H4 (cell line): ENCODE measurements around the gene RBM28. TPM values are rescaled to one million over a fixed set of nuclear protein-coding genes. Genes with fewer than 3 reads are reported as not detected.

ENCODE experiments used
- DNase-seq: peaks from one replicate; pipeline ENCODE4 v3.0.0-alpha.2; 2015; ENCODE audit warnings: low spot score
- total RNA-seq: library from RNA; depleted of rRNA; stranded (reverse); fragments of >200 nt; shearing (Covaris generic); gene quantifications from 2 replicates; pipeline ENCODE4 v1.2.3, GENCODE V29; 2014

Gene RBM28
- total RNA-seq, 1 experiment from 2014 or later: 20.1 TPM

DNA sequence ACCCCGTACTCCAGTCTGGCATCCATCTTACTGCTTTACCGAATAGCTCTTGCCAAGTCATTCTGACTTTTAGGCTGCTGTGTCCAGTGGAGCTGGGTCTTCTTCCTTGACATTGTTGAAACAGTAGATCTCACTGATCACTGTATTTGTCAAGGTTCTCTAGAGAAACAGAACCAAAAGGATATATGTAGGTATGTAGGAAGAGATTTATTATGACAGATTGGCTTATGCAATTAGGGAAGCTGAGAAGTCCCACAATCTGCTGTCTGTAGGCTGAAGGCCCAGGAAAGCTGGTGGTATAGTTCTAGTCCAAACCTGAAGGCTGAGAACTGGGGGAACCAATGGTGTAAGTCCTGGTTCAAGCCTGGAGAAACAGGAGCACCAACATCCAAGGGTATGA lies 29.9 kb upstream of the RBM28 start:
- no peak for DNase-seq

DNA sequence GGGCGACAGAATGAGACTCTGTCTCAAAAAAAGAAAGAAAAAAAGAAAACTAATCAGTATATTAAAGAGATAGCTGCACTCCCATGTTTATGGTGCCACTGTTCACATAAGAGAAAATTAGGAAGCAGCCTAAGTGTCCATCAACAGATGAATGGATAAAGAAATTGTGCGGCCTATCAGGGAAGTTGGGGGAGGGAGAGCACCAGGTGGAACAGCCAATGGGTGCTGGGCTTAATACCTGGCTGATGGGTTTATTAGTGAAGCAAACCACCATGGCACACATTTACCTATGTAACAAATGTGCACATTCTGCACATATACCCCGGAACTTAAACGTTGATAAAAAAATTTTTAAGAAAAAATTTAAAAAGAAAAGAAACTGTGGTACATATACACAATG lies 26.8 kb upstream of the RBM28 start:
- DNase-seq: no peak

DNA sequence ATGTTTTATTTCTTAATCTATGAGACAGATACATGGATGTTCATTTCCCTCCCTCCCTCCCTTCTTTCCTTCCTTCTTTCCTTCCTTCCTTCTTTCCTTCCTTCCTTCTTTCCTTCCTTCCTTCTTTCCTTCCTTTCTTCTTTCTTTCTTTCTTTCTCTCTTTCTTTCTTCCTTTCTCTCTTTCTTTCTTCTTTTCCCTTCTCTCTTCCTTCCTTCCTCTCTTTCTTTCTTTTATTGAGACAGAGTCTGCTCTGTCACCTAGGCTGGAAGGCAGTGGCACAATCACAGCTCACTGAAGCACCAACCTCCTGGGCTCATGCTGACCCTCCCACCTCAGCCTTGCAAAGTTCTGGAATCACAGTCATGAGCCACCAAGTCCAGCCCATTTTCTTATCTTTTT lies 23.3 kb upstream of the RBM28 start:
- DNase-seq: no peak

DNA sequence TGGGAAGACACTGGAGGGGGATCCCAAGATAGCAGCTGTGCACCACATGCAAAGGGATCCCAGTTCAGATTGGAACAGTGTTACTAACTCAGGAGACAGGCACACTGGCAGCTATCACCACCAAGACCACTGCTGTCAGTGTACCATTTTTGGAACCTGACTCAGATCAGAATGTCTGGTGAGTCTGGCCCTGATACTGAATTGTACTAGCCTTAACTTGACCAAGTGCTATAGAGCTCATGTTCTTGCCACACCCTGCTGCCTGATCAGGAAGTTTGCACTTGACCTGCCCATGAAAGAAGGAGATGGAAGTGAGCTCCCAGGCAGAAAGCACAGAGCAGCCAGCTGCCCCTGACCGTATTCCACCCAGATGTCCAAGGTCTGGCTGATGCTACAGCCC lies 22.6 kb upstream of the RBM28 start:
- no peak for DNase-seq

DNA sequence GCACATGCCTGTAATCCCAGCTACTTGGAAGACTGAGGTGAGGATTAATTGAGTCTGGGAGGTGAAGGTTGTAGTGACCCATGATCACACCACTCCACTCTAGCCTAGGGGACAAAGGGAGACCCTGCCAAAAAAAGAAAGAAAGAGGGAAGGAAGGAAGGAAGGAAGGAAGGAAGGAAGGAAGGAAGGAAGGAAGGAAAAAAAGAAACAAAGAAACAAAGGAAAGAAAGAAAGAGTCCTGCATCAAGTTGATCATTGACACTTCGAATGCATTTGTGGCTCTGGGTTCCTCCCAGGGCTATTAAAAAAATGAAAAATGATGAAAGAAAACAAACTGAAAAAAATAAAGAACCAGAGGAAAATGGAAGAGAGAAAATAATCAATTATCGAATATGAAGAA lies 21.7 kb upstream of the RBM28 start:
- no peak for DNase-seq

DNA sequence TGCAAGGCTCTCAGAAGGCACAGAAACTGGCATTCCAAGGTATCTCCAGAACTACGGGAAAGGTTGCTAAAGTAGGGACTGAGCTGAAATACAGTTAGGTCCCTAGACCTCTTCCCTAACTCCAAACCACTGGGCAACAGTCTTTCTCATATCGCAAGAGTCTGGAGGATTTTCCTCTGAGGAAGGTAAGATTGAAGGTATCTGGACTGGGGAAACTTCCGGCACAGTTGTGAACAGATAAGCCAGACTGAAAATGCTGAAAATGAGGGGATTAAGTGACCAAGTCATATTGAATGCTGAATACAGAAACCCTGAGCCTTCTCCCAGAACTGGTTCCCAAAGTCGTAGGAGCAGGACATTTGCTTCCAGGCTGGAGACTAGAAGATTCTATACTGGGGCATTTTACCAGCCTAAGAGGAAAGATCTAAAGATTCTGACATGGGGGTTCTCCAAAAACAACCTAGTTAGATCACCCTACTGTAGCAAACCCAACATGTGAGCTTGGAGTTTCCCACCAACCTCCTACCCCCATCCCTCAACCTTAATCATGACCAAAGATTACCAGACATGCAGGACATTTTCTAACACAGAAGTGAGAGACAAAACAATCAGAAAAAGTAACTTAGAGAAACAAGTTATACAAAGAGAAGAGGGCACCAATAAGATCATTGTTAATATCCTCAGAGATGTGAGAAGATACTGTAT lies 20.6 kb upstream of the RBM28 start:
- DNase-seq: no peak

DNA sequence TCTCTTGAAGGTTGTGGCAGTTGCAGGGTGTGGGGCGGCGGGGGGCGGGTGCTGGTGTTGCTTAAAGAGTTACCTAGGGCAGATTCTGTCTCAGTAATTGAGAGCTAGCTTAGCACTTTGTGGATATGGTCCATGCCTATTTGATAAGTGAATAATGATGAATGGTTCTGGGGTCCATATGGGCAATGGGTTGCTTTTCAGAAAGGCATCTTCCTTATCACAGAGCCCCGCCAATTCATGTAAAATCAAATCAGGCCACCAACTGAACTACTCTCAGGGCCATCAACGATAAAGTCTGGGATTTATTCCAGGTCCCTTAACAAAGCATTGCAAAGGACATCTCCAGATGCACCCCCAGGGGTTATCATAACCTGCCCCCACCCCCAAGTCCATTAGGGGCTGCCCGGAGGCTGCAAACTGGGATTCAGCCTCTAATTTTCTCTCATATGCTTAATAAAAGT lies 19.6 kb upstream of the RBM28 start:
- DNase-seq: no peak

DNA sequence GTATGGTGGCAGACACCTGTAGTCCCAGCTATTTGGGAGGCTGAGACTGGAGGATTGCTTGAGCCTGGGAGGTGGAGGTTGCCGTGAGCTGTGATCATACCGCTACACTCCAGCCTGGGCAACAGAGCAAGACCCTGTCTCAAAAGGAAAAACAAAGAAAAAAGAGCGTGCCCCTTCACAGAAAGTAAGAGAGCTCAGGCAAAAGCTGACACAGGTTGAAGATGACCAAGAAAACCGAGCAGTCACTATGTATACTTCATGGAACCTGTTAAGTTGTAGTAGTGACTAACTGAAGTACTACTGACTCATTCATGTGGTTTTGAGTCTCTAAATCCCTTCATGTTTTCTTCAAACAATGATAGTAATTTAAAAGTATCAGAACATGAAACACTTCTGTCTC lies 19.0 kb upstream of the RBM28 start:
- peak; percentile 30 for DNase-seq

DNA sequence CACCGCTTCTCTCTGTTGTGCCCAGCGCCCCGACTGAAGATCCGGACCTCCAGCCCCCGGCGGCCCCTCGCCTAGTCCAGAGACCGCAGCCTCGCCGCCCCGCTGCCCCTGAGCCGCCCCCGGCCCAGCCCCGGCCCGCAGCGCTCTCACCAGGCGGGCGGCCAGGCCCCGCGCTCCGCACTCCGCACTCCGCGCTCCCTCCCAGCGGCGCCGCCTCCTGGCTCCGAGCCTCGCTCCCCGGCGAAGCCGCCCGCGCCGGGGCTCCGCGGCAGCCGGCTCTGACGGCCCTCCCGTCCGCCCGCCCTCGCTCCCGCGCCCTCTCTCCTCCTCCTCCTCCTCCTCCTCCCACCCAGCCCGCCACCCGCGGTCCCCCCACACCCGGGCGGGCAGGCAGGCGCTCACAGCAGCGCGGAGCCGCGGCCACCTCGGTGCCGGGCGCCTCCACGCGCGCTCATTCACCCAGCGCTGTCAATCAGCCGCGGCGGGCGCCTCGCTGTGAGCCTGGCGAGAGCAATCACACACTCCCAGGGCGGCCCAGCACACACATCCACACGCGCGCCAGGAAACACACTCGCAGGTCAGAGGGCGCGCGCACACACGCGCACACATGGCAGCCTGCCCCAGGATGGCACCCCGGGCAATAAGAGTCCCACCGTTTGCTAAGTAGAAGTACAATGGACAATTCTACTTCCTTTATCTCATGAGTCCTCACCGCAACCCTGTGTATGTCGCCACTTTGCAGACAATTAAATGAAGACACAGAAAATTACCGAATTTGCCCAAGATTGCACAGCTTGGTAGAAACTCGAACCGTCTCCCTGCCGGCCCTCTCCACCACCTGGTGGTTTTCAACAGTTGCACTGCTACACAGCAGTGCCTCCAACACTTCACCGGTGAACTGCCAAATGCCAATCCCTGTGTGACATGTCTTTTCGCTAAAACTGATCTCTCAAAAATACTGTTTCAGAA lies 18.0 kb upstream of the RBM28 start, which contains the start of gene PRRT4:
PRRT4 (minus strand) TSS at position 280 of the 969 bp plus-strand sequence.
- no peak for DNase-seq

DNA sequence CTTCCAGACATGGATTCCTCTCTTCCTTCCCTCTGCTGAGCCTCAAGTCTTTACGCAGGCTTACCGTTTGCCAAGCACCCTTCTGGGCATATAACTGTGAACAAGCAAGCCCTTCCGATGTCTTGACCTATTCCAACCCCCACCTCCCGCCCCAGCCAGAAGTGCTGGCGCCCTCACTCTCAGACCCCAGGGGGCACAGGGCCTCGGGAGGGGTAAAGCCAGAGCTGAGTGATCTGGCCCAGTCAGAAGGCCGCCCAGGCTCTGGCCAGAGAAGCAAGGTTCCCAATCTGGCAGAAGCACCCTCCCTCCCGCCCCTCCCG lies 16.6 kb upstream of the RBM28 start:
- DNase-seq: no peak

DNA sequence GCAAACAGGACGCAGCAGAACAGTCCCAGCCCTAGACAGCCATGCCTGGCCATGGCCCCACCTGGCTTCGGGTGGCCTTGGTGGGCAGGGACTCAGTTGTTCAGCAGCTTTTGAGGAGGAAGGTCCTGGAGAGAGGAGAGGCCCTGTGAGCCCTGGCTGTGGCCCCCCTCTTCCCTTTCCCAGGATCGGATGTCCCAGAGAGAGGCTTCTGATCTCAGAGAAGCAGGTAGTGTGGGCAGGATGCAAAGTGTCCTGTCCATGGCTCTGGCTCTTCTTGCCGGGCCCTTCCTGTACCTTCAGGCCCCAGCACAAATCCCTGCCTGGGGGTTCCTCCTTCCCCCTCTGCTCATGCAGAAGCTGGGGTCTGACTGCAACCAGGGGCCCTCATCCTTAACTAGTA lies 16.2 kb upstream of the RBM28 start:
- DNase-seq: no peak

DNA sequence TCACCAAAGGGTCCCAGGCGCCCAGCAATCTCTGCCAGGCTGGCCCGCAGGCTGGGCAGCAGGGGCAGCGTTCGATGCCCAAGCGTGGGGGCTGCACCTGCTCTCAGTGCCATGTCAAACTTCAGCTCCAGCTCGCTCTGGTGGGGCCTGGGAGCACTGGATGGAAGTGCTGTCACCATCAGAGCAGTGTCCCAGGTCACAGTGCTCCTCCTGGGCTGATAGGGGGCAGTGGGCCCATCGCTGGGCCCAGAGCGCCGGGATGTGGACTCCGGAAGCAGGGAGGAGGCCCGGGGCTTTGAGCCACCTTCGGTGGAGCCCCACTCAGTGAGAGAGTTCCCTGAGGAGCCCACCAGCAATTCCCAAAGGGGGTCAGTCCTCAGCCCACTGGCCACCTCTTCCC lies 15.6 kb upstream of the RBM28 start:
- no peak for DNase-seq

DNA sequence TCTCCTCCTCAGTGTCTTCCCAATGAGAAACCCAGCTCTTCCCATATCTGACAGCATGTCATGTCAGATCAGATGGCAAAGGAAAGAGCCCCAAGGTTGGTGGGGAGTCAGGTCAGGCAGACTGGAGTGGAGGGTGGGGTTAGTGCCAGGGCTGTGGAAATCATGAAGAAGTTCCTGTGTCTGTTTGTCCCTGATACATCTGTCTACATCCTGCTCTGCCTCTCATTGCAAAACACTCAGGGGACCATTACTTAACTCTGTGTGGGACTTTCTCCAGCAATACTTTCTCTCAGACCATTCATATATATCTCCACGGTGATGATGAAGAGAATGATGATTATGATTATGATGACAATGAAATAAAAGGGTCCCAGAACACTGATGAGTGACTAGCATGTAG lies 14.5 kb upstream of the RBM28 start:
- no peak for DNase-seq

DNA sequence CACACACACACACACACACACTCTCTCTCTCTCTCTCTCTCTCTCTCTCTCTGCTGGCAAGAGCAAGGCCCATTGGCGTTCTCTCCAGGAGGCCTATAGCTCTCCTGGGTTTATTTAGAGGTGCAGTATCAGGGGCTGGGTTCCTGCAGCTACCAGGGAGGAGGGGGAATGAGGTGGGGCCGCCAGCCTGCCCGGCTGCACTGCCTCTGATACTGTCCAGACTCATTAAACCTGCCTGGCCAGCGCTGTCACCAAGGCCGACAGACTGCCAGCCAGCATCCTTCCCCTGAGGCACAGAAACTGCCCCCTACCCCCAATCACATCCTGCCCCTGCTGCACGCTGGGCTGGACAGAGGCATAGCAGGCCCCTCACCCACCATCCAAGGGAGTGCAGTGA lies 13.5 kb upstream of the RBM28 start:
- DNase-seq: no peak

DNA sequence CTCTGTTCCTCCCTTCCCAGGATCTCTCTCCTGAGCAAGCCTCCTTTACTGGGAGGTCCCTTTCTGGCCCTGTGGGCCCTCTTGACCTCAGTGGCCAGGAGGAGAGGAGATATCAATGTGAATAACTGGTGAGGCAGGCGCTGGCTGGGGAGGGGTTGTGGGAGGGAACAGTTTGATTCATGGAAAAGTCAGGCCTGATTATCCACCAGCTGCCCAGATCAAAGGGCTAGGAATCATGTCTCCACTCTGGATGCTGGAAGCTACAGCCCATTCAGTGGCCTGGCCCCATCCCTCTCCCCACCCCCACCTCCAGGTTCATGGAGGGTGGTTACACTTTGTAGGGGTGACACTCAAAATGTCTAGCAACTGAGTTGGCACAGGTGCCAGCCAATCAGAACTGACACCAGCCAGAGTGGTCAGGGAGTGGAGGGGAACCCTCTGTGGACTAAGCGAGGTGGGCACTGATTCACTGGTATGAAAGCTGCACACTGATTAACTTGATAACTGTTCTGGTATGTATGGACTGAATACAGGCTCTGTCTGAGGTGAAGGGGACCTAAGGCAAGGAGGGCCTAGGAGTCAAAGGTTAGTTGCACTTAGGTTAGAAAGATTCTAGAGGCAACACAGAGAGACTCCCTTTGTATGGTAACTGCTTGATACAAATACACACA lies 13.0 kb upstream of the RBM28 start:
- DNase-seq: no peak

DNA sequence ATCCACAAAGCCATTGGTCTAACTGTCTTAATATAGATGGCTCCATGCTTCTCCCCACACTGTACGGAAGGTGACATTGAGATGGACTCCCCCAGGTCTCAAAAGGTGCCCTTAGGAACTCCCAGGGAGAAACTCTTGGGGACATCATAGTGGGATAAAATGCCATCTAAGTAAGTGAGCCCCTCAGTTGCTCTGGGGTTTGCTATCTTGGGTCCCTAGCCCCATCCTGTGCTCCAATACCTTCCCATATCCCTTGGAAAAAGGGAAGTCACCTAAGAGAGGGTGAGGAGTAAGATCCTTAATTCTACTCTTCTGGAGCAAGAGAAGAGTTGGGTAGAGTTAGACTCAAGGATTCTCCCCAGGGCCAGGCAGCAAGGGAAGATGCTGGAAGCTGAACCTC lies 9.9 kb upstream of the RBM28 start:
- no peak for DNase-seq

DNA sequence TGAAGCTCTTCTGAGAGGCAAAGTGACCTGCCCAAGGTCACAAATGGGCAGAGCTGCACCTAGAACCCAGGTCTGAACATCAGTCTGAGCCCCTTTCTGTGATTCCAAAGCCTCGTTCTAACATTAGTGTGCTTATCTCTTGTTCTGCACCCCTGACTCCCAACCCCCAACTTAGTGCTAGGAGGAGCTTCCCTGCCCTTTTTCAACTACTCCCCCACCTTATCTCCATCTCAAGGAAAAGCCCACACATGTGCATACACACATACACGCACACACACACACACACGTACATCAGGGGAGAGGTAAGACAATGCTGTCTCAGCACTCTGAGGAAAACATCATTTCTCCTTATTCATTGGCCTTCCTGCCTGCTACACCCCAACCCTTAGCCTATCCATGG lies 9.5 kb upstream of the RBM28 start:
- no peak for DNase-seq

DNA sequence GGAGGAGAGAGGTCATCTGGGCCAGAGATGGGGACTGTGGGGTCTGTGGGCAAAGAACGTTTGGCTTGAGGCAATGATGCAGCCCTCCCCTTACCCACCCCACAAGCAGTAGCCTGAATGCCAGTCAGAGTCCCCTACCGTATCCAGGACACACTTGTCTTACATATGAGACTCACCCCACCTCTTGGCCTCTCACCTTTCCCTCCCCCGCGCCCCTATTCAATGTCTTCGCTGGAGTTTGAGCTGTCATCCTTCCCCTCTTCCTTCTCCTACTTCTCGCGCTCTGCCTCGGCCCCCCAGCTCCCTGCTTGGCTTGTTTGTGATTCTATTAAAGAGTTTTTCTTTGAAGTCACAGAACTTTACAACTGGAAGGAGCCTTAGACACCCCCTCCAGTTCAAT lies 8.9 kb upstream of the RBM28 start:
- DNase-seq: no peak

DNA sequence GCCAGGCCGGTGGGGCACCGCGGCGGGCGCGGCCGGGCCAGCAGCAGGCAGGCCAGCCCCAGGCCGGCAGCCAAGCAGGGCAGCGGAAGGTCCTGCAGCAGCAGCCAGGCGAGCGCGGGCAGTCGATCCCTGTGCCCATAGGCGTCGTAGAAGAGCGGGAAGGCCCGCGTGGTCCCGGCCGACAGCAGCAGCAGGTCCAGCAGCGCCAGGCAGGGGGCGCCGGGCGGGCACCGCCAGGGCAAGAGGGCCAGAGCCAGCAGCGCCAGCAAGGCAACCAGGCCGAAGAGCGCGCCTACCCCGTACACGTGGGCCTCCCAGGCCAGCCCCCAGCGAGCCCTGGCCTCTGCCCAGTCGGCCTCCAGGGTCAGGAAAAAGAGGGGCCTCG lies 8.4 kb upstream of the RBM28 start:
- no peak for DNase-seq

DNA sequence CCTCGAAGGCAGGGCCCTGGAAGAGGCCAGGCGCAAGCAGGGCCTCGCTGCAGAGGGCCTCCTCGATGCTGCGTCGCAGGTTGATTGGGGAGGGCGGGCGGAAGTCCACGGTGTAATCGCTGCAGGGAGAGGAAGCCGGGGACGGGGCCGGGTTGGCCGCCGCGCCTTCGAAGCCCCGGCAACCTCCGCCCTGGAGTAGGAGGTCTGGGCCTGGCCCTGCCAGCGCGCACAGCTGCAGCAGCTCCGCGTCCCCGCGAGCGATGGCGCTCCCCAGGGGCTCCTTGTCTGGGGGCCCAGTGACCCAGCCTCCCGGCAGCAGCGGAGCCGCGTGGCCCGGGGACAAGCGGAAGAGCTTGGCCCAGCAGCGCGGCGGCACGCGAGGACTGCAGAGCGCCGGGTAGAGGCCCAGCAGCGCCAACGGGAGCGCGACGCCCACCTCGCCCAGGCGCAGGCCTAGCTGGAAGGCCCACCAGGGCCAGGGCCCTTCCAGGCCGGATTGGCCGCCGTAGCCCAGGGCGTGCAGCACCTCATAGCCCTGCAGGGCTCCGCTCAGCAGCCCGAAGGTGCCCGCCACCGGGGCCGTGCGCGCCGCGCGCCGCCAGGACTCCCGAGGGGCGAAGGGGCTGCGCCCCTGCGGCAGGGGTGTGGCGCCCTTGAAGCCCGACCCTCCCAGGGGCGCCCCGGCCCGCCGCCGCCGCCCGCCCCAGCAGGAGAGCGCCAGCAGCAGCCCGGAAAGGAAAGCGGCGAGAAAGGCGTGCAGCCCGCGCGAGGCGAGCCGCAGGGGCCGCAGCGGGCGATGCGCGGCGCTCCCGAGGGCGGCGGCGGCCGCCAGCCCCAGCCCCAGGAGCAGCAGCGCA lies 7.8 kb upstream of the RBM28 start:
- no peak for DNase-seq

DNA sequence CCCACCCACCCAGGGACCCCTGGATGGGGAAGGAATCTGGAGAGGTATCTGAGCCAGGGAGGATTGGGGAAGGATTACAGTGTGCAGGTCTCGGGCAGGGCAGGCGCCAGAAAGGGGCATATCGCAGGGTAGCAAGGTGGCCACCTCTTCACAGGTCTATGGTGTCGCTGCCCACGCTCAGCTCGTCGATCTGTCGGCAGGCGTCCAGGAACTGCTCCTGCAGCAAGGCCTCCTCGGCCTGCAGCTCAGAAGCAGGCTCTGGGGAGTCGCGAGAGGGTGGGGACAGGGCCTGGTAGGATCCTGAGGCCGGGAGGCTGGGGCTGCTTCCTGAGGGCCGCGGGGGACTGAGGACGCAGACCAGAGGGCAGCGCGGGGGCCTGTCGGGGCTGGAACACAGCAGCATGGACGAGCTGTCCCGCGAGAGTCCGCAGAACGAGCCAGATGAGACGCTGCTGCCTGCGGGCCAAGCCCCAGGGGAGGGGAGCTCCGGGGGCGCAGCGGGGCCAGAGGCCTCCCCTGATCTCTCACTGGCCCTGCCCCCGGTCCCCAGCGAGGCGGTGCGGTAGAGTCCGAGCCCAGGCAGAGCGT lies 7.1 kb upstream of the RBM28 start:
- no peak for DNase-seq
